Activated CD4-positive, alpha-beta T cell treated with anti-CD3 and anti-CD28 coated beads, Interleukin-2, amount 10 ng/mL, durations not matched to agents 7 days and 5 days (primary cell): ENCODE data around the gene AMBRA1. TPM values are rescaled to one million over a fixed set of nuclear protein-coding genes. Genes with fewer than 3 reads are reported as not detected.

ENCODE experiments used
- CTCF ChIA-PET: fragments of 350-600 bp; sonication (Branson Sonifier 250); formaldehyde crosslinking; loops from one replicate; lab custom pipeline; 2021; ENCODE audit warnings: antibody characterized with exemption; lab: Charles Lee
- POLR2A ChIA-PET: fragments of 350-600 bp; sonication (Branson Sonifier 250); formaldehyde crosslinking; loops from one replicate; lab custom pipeline; 2021; ENCODE audit warnings: antibody characterized with exemption; lab: Charles Lee
- DNase-seq: peaks from one replicate; pipeline ENCODE4 v3.0.0-alpha.2; 2020
- H3K27ac Mint-ChIP-seq: one replicate; pipeline ENCODE4 v1.8.0; 2021; ENCODE audit warnings: mild to moderate bottlenecking, moderate library complexity, mixed read lengths
- H3K27me3 Mint-ChIP-seq: one replicate; pipeline ENCODE4 v1.8.0; 2021; ENCODE audit warnings: mixed read lengths
- H3K36me3 Mint-ChIP-seq: one replicate; pipeline ENCODE4 v1.8.0; 2021; ENCODE audit warnings: low read depth, mixed read lengths
- H3K4me1 Mint-ChIP-seq: one replicate; pipeline ENCODE4 v1.8.0; 2021; ENCODE audit warnings: mixed read lengths
- H3K4me3 Mint-ChIP-seq: one replicate; pipeline ENCODE4 v1.8.0; 2021; ENCODE audit warnings: mild to moderate bottlenecking, moderate library complexity, mixed read lengths
- H3K9me3 Mint-ChIP-seq: one replicate; pipeline ENCODE4 v1.8.0; 2021; ENCODE audit warnings: mixed read lengths
- total RNA-seq, 2 experiments: library from RNA; stranded (reverse); gene quantifications; one replicate each; pipeline ENCODE4 v1.2.3, GENCODE V29; 2021

AMBRA1 gene
- total RNA-seq, 2 experiments from 2014 or later, result 38.4 to 40.0 TPM

- H3K4me1 Mint-ChIP-seq, result peaks cover 61% of the 10 kb centered on the region
- H3K27me3 Mint-ChIP-seq, result no peaks in the 10 kb centered on the region
- peaks cover 6% of the 10 kb centered on the region for H3K36me3 Mint-ChIP-seq
- H3K4me3 Mint-ChIP-seq, result peak overlapping the region; percentile 82
- peak; percentile 62 for DNase-seq
- H3K27ac Mint-ChIP-seq, result peak overlapping the region; percentile 94
- no peaks in the 10 kb centered on the region for H3K9me3 Mint-ChIP-seq
- ChIA-PET CTCF (interaction anchor here (1.2 to 1.7 kb wide), 6 partner anchors 11 to 208 kb away, joined by 3 to 8 read pairs (median 5); no protein-coding TSS in a partner anchor), POLR2A (interaction anchor here (0.6 to 1.4 kb wide), 2 partner anchors 21 to 33 kb away, joined by 4 read pairs; partner anchors contain the start of gene AMBRA1)
These were observed 33.4 kb downstream of the AMBRA1 start for GRCh38 chr11:46560300-46560991.

- peaks cover 6% of the 10 kb centered on the region for H3K36me3 Mint-ChIP-seq
- H3K4me1 Mint-ChIP-seq, result peaks cover 67% of the 10 kb centered on the region
- H3K4me3 Mint-ChIP-seq, result peak overlapping the region; percentile 82
- no peaks in the 10 kb centered on the region for H3K9me3 Mint-ChIP-seq
- POLR2A ChIA-PET, result interaction anchor here (1.4 kb wide), 1 partner anchor 34 kb away, joined by 4 read pairs; the partner anchor contains the start of gene AMBRA1
- H3K27me3 Mint-ChIP-seq, result no peaks in the 10 kb centered on the region
- peak overlapping the region; percentile 94 for H3K27ac Mint-ChIP-seq
- CTCF ChIA-PET, result interaction anchor here (0.6 to 1.7 kb wide), 4 partner anchors 15 to 70 kb away, joined by 3 to 8 read pairs (median 6); no protein-coding TSS in a partner anchor
- no peak for DNase-seq
These were observed 34.0 kb downstream of the AMBRA1 start for GRCh38 chr11:46559815-46560214.

GRCh38 chr11:46557684-46558151 is 36.1 kb downstream of the AMBRA1 start:
- no peaks in the 10 kb centered on the region for H3K27me3 Mint-ChIP-seq
- no peak overlapping the region for H3K27ac Mint-ChIP-seq
- peaks cover 84% of the 10 kb centered on the region for H3K4me1 Mint-ChIP-seq
- ChIA-PET CTCF (interaction anchor here (0.6 to 1.4 kb wide), 3 partner anchors 113 to 665 kb away, joined by 3 to 4 read pairs (median 3); partner anchors contain the start of gene ARHGAP1), POLR2A (interaction anchor here (0.6 kb wide), 1 partner anchor 436 kb away, joined by 5 read pairs; no protein-coding TSS in a partner anchor)
- DNase-seq, result no peak
- H3K36me3 Mint-ChIP-seq, result peaks cover 15% of the 10 kb centered on the region
- H3K4me3 Mint-ChIP-seq, result no peak overlapping the region
- no peaks in the 10 kb centered on the region for H3K9me3 Mint-ChIP-seq

- H3K27me3 Mint-ChIP-seq, result no peaks in the 10 kb centered on the region
- H3K9me3 Mint-ChIP-seq, result no peaks in the 10 kb centered on the region
- peaks cover 14% of the 10 kb centered on the region for H3K36me3 Mint-ChIP-seq
- H3K27ac Mint-ChIP-seq, result peak overlapping the region; percentile 76
- peaks cover 68% of the 10 kb centered on the region for H3K4me1 Mint-ChIP-seq
- ChIA-PET CTCF (interaction anchor here (0.7 to 1.6 kb wide), 5 partner anchors 11 to 163 kb away, joined by 3 to 8 read pairs (median 3); no protein-coding TSS in a partner anchor), POLR2A (interaction anchor here (0.6 kb wide), 1 partner anchor 9 kb away, joined by 5 read pairs; no protein-coding TSS in a partner anchor)
- peak overlapping the region; percentile 46 for H3K4me3 Mint-ChIP-seq
- DNase-seq, result peak; percentile 48
These were observed 38.4 kb downstream of the AMBRA1 start for GRCh38 chr11:46555267-46556054.

GRCh38 chr11:46554213-46555147 is 39.3 kb downstream of the AMBRA1 start:
- peaks cover 15% of the 10 kb centered on the region for H3K36me3 Mint-ChIP-seq
- H3K27ac Mint-ChIP-seq, result peak overlapping the region; percentile 76
- H3K4me3 Mint-ChIP-seq, result peak overlapping the region; percentile 46
- ChIA-PET POLR2A (no interaction called here), CTCF (interaction anchor here (0.6 to 1.6 kb wide), 5 partner anchors 10 to 1418 kb away, joined by 3 to 8 read pairs (median 3); no protein-coding TSS in a partner anchor)
- no peaks in the 10 kb centered on the region for H3K9me3 Mint-ChIP-seq
- peaks cover 66% of the 10 kb centered on the region for H3K4me1 Mint-ChIP-seq
- H3K27me3 Mint-ChIP-seq, result no peaks in the 10 kb centered on the region
- no peak for DNase-seq

- Mint-ChIP-seq H3K4me1 (peaks cover 60% of the 10 kb centered on the region), H3K27ac (no peak overlapping the region)
These were observed 40.0 kb downstream of the AMBRA1 start for GRCh38 chr11:46553814-46554212.

GRCh38 chr11:46551261-46551660 is 42.6 kb downstream of the AMBRA1 start:
- H3K36me3 Mint-ChIP-seq, result peaks cover 32% of the 10 kb centered on the region
- POLR2A ChIA-PET, result no interaction called here

More at GRCh38 chr11:46553814-46554212, 40.0 kb downstream of the AMBRA1 start:
- Mint-ChIP-seq H3K27me3 (no peaks in the 10 kb centered on the region), H3K36me3 (peaks cover 14% of the 10 kb centered on the region), H3K4me3 (no peak overlapping the region), H3K9me3 (no peaks in the 10 kb centered on the region)
- no peak for DNase-seq
- POLR2A ChIA-PET, result no interaction called here
- CTCF ChIA-PET, result interaction anchor here (0.6 kb wide), 1 partner anchor 1418 kb away, joined by 3 read pairs; no protein-coding TSS in a partner anchor

GRCh38 chr11:46547579-46547978 is 46.2 kb downstream of the AMBRA1 start:
- ChIA-PET POLR2A (no interaction called here), CTCF (interaction anchor here (0.6 to 1.2 kb wide), 5 partner anchors 29 to 196 kb away, joined by 3 to 7 read pairs (median 4); no protein-coding TSS in a partner anchor)
- Mint-ChIP-seq H3K27me3 (no peaks in the 10 kb centered on the region), H3K4me1 (peaks cover 14% of the 10 kb centered on the region), H3K36me3 (peaks cover 44% of the 10 kb centered on the region), H3K4me3 (no peak overlapping the region), H3K9me3 (no peaks in the 10 kb centered on the region), H3K27ac (no peak overlapping the region)
- DNase-seq, result no peak

More at GRCh38 chr11:46551261-46551660, 42.6 kb downstream of the AMBRA1 start:
- no peak for DNase-seq
- H3K27ac Mint-ChIP-seq, result no peak overlapping the region
- no peak overlapping the region for H3K4me3 Mint-ChIP-seq
- CTCF ChIA-PET, result interaction anchor here (0.6 to 0.7 kb wide), 2 partner anchors 339 to 968 kb away, joined by 3 read pairs; no protein-coding TSS in a partner anchor
- no peaks in the 10 kb centered on the region for H3K9me3 Mint-ChIP-seq
- peaks cover 44% of the 10 kb centered on the region for H3K4me1 Mint-ChIP-seq
- no peaks in the 10 kb centered on the region for H3K27me3 Mint-ChIP-seq

GRCh38 chr11:46543564-46543963 is 50.3 kb downstream of the AMBRA1 start:
- Mint-ChIP-seq H3K36me3 (peaks cover 58% of the 10 kb centered on the region), H3K4me1 (peaks cover 7% of the 10 kb centered on the region), H3K27me3 (no peaks in the 10 kb centered on the region), H3K4me3 (no peak overlapping the region), H3K27ac (no peak overlapping the region), H3K9me3 (no peaks in the 10 kb centered on the region)
- CTCF ChIA-PET, result interaction anchor here (0.6 to 1.7 kb wide), 2 partner anchors 11 to 985 kb away, joined by 3 to 8 read pairs; no protein-coding TSS in a partner anchor
- POLR2A ChIA-PET, result no interaction called here
- no peak for DNase-seq

GRCh38 chr11:46541593-46542371 is 52.0 kb downstream of the AMBRA1 start:
- H3K27me3 Mint-ChIP-seq, result no peaks in the 10 kb centered on the region
- no peak overlapping the region for H3K4me3 Mint-ChIP-seq
- CTCF ChIA-PET, result no interaction called here
- H3K27ac Mint-ChIP-seq, result no peak overlapping the region
- H3K36me3 Mint-ChIP-seq, result peaks cover 47% of the 10 kb centered on the region
- POLR2A ChIA-PET, result no interaction called here
- no peak for DNase-seq
- peaks cover 11% of the 10 kb centered on the region for H3K4me1 Mint-ChIP-seq
- no peaks in the 10 kb centered on the region for H3K9me3 Mint-ChIP-seq

GRCh38 chr11:46540807-46541206 is 53.0 kb downstream of the AMBRA1 start:
- no peak overlapping the region for H3K27ac Mint-ChIP-seq
- H3K36me3 Mint-ChIP-seq, result peaks cover 41% of the 10 kb centered on the region
- peaks cover 11% of the 10 kb centered on the region for H3K4me1 Mint-ChIP-seq
- POLR2A ChIA-PET, result no interaction called here
- no peaks in the 10 kb centered on the region for H3K27me3 Mint-ChIP-seq
- CTCF ChIA-PET, result no interaction called here
- no peaks in the 10 kb centered on the region for H3K9me3 Mint-ChIP-seq
- no peak overlapping the region for H3K4me3 Mint-ChIP-seq
- no peak for DNase-seq
